GM18499 (cell line): Measurements from ENCODE around the gene CCDC70.

Experiments used
- ATAC-seq: cut with Tn5 transposase; IDR thresholded peaks from one replicate; pipeline ENCODE4 v1.9.1; 2021; ENCODE audit warnings: moderate number of reproducible peaks; ENCODE audit not compliant: insufficient read depth, unreplicated experiment

The CCDC70 gene

DNA sequence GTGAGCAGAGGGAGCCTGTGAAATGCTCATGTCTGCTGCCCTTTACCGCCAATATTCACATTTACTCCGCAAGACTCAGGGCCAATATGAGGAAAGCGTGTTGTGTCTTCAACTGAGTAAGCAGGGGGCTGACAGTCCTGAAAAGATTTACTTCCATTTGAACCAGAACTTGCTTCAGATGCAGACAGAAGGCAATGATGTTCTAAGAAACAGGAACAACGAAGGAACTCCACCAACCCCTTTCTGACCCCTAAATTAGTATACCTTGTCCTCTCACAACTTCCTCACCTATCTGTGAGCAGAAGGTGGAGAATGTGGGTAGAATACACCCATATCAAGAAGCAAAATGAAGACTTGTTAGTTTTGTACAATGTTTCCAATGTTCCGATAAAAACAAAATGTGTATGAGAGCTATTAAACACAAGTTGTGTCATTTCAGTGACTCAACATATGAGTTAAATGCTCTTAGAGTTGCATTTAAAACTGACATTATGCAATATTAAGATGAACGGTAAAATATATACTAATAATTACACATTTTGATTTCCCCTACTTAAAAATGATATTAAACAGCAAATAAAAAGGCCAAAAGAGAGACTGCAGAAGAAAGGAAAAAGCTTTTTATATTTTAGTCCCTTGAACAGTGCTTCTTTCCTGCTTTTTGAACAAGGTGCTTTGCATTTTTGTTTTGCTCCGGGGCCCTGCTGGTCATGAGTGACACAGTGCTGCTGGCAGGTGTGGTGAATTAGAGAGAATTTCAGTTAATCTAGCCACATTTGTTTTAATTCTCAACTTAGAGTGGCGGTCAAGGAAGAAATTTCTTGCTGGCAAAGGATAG lies 32.8 kb upstream of the CCDC70 start:
- no peak for ATAC-seq

DNA sequence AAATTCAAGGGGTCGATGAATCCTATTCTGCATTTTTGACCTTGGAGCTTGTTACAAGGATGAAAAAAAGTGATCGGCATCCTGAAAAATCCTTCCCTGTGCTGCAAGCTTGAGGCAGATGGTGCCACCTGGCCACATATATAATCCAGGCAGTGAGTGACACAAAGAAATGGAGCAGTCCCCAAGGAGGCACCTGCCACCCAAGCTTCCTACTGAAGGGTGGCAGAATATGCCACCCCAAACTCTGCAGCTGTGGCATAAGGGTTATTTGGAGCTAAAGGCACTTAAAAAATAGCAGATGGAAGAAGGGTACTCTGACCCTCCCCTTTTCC lies 32.2 kb upstream of the CCDC70 start:
- ATAC-seq, result no peak

DNA sequence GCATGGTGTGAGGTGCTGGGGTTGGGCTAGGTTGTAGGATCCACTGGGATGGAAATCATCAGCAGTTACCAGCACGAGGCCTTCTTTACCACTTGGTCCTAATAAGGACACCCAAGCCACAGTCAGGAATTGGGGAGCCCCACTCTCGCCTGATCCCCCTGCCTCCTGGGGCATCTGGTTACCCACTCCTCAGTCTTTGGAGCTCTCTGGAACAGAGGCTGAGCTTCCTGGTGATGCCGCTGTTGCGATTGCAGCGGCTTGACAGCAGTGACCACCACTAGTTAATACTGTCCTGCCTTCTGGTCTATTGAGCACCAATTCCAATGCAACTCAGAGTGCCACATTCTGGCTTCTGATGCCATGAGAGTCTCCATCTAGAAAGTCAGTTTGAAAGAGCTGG lies 30.2 kb upstream of the CCDC70 start:
- ATAC-seq, result no peak

DNA sequence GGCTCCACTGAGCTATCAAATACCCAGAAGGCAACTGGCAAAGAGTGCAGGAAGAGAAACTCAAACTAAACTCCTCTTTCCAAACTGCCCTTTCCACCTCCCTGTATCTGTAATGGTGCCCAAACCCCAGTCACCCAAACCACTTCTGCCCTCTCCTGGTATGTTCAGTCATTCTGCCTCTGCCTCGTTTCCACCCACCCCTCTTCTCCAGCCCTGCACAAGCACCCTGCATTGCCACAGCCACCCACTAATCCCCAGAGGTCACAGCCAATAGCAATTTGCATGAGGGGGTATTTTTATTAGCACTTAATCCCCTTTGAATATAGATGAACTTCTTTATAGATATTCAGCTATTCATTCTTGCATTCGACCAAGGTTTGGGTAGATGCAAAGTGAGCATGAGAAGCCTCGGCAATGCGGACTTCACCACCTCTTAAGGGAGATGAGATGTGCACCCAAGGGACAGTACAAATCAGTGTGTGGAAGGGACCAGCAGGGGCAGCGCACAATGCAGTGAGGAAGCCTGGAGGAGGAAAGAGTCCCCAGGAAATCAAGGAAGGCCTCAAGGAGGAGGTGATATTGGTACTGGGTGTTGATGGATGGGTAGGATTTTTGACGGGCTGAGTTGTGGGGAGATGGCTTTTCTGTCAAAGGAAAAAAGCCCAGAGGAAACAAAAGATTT lies 29.2 kb upstream of the CCDC70 start:
- no peak for ATAC-seq

DNA sequence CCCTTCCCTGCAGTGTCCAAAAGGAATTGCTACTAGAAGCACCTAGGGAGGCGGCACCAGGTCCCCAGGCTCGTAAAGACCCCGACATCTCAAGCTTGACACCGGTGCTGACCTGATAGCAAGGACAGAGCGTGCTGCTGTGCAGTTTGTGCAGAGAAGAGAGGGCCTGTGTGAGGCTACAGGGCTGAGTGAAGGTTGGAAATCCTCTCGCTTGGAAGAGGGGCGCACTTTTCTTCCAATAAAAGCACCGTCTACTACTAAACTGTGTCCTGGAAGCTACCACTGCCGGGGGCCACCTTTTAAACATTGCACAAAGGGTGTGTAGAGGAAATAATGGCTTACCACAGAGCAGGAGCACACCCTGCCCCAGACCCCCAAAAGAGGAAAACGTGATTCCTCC lies 27.8 kb upstream of the CCDC70 start:
- no peak for ATAC-seq

DNA sequence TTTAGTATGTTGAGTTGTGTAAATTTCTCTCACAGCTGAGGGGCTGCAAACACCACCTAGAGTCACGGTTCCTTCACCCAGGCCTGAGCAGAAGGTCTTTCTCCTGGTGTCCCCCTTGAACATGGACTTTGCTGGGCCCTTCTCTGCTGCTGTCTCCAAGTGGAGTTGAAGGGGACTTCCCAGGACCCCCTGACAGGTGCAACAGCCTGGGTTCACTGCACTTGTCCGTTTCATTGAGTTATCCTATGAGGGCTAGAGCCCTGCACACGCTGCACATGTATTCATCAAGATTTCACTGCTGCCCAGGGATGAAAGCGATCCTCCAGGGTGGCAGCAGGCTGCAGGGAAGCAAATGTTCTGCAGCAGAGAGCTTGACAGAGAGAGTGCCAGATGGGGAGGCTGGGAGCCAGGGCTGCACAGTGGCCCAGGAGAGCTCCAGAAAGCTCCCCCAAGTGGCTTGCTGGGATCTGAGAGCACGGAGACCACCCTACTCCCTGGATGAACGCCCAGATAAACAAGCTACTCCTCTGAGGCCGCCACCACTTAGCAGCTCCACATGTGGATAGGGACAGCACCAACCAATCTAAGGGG lies 27.1 kb upstream of the CCDC70 start:
- no peak for ATAC-seq

DNA sequence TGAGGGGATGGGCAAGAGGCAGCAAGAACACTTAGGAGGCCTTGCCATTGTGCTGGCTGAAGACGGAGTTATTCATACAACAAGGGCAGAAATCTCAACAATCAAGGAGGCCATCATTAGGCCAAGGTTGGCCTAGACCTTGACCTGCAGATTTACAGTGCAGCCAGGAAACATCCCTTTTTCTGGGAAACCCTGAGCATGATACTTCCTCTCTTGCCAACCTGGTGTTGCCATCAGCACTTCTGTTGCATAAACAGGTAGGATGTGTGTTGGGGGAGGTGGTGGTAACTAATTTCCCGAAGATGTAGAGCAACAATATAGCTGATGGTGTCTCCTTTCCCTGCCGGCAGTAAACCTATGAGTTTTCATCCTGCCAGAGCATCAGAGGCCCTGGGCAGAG lies 24.8 kb upstream of the CCDC70 start:
- ATAC-seq, result no peak

DNA sequence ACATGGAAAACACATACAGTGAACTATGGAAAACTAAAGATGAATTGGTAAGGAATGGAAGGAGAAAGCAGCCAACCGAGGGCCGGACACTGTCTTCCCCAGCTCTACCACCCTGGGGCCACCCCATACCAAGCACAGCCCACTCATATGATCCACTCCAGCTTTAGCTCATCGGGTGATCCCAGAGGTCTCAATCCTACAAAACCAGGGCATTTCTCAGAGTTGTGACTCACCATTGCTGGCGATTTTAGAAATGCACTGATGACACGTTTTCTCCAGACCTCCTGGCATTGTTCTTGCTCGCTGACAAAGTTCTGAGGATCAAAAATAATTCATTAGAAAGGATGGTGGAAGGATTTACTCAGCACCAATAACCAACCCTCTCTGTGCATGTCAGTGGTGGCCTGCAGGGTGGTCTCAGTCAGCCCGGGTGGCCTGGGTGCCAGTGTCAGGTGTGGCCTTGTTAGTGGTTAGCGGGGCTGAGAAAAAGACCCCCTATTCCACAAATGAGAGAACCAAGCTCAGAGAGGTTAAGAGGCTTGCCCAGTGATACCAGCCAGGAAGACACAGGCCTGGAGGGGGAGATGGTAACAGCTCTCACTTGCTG lies 23.4 kb upstream of the CCDC70 start:
- no peak for ATAC-seq

DNA sequence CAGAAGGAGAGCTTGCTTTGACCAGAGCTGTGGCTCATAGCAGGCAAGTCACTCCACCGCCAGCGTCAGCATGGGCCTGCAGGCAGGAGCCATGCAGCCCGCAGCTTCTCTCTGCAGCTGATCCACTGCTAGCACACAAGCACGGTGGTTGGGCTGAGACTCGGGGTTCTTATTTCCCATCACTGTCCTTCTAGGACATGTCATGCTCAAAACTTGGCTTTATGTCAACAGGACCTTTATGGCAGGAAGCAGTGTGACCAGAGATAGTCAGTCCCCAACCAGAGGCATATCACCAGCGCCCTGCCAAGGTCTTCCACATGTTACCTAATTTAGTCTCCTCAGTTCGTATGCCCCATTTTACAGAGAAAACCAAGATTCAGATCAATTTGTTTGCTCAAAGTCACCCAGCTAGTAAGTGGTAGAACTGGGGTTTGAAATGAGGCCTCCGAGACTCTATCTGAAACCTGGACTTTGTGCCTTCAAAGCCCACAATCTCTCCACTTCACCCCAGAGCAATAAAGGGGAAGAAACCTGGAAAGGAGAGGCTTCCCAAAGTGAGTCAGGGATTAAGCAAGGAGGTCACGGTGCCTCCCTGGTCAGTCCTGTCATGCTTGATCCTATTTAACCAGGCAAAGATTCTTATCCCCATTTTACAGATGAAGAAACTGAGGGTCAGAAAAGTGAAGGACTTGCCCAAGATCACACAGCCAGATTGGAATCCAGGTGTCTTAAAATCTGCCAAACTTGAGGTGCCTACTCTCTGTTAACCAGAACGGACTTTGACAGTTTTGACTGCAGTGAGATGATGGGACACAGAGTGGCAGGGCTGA lies 21.8 kb upstream of the CCDC70 start:
- ATAC-seq, result no peak

DNA sequence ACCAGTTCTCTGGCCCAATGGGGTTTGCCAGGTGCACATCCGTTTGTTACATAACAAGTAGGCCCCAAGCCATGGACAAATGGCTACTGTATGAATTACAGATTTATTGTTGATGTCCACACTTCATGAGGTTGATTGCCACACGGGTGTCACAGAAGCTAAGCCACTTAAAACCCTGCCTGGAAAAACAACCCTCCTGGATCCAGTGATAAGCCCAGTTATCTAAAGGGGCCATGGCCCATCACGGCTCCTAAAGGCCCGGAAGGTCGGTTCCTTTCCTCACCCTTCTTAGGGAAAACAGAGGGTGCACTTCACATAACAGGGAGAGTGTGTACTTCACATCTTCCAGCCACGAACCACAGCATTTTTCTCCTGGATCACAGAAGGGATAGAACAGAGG lies 20.9 kb upstream of the CCDC70 start:
- no peak for ATAC-seq

DNA sequence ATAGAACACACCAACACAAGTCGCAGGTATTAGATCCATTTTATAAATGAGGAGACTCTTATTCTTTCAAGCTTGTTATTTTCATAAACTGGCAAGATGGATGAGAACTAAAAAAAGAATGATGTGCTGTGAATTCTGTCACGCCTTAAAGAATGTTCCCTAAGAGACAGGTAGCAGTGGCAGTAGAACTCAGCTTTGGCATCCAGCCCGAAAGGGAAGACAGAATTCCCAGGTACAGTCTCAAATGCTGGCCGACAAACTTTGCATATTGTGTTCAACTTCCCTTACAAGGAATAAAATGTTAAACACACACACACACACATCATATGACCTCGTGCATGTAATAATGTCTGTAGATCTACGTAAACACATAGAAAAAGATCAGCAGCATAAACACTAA lies 20.0 kb upstream of the CCDC70 start:
- ATAC-seq, result no peak

DNA sequence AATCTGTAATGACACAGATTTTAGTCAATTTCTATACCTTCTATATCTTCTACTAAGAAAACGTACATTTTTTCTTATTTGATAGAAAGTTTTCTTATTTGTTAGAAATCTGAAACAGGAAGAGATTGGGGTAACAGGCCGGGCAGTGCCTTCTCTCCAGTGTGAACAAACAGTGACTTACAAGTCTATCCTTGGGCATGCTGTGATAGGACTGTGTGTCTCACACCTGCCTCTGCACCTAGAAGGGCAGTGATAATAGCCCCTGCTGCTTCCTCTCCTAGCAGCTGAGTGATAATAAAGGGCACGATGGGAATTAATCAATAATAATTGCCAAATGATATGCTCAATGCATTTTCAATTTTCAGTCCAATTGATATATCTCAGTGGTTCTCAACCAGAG lies 18.2 kb upstream of the CCDC70 start:
- ATAC-seq, result no peak

DNA sequence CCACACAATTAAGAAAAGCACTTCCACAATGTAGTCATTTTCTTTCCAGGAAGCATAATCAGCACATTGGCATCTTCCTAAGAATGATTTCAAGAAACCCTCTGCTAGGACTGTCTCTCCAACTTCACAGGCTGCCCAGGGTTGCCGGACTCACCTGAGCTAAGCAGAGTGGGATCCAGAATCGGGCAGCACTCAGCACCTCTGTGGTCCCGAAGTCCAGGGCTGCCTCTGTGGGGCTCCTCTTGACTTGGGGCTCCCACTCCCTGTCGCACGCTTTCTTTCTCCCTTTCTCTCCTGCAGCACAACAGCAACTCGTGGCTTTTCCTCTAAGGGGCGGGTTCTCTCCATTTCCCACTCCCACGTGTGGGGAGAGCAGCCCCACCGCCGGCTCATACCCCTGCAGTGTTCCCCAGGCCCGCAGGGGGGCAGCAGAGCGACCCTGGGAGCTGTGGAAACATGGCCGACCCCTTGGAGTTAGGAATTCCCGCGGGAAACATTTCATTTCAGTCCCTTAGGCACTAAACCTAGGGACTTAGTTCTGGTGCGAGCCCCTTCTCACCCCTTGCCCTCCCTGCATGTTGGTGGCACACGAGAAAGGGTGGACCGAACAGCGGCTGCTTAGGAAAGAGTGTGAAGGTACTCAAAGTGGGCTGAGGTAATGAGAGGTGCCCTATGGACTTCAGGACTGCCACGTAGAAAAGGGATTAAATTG lies 16.8 kb upstream of the CCDC70 start, which contains the start of gene TMEM272:
Gene TMEM272, minus strand, starts transcription at position 316 of the 712 bp plus-strand sequence. CDS start 6,647 bp downstream, outside the sequence.
- ATAC-seq, result no peak

DNA sequence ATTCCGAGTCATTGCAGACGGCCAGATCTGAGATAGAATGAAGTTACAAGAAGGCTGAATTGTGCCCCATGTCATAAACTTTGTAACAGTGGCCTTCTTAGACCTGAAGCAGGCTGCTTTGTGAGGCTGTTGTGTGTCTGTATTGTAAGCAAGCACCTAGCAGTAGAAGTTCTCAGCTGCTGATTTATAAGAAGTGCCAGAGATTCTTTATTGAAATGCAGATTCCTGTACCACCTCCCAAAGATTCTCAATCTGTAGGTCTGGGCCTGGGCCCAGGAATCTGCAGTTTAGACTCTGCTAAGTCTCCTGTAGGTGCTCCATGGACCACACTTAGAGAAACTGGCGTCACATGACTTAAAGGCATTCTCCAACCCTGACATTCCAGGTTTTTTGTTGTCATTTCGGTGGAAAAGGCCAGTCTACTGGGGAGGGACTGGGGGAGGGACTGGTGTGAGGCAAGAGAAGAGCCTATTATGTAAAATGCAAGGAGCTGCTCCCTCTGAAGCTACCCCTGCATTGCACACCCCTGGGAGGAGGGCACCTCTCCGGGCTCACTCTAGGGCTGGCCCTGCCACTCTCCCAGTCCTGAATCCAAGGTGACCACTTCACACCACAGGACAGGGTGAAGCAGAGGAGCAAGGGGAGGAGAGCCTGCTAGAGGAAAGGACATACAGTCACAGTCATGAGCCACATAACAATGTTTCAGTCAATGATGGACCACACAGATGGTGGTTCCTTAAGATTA lies 16.0 kb upstream of the CCDC70 start:
- ATAC-seq, result no peak

DNA sequence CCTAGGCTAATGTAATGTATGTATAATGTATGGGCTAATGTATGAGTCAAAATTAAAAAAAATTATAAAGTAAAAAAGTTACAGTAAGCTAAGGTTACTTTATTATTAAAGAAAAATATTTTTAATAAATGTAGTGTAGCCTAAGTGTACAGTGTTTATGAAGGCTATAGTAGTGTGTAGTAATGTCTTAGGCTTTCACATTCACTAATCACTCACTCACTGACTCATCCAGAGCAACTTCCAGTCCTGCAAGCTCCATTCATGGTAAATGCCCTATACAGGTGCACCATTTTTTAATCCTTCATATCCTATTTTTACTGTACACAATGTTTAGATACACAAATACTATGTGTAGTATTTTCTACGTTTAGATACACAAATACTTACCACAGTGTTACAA lies 15.0 kb upstream of the CCDC70 start:
- ATAC-seq, result no peak

DNA sequence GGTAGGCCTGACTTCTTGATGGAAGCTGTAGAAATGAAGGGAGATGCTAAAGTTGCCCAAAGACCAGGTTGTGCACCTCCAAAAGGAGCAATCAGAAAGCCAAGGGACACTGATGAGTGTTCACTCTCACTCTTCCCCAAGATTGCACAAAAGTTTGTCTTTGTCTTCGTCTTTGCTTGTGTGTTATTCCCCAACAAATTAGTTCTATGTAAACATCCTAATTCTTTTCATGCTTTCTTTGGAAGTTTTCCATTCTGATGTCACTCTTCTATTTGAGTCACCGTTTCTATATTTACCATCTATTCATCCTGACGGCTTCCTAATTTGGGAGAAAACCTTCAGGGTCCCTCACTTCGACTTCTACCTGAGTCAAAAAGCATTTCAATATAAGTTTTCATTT lies 13.1 kb upstream of the CCDC70 start:
- ATAC-seq, result no peak

DNA sequence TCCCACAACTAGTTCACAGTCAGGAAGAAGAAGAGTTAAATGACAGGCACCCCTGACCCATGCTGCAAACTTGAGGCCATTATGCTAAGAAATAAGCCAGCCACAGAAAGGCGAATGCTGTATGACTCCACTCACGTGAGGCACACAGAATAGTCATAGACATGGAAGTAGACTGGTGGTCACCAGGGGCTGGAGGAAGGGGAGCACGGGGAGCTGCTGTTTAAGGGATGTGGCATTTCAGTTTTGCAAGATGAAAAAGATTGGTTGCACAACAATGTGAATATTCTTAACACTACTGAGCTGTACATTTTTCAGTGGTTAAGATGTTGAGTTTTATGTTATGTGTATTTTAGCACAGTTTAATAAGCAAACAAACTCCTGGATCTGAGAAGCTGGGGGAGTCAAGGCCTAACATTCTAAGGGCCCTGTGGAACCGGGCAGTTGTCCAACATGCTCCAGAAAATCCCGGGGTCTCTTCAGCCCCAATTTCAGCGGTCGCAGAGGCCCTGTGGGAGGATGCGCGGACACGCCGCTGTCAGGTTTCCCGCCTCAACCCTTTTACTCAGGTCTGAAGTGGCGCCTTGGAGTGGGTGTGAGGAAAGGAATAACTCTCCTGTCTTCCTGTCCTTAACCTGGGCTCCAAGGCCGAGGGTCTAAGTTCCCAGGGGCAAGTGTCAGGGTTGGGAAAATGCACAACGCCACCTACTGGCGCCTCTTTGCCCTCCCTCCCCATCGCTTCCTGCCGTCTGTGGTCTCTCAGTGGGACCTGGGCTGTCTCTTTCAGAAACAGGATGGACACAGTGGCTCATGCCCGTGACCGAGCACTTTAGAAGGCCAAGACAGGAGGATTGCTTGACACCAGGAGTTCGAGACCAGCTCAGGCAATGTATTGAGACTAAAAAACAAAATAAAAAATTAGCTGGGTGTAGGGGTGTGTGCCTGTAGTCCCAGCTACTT lies 12.3 kb upstream of the CCDC70 start:
- no peak for ATAC-seq
